AG09319 (cell line): ENCODE data around the gene TMEM244.
"Not testable (repeated sequence)": the region's sequence is repeated elsewhere in the genome, so short reads cannot be mapped to it uniquely, and the experiment has no call there.

Experiments used
- DNase-seq: peaks from one replicate; pipeline ENCODE4 v3.0.0-alpha.2; 2010; ENCODE audit warnings: low read depth; ENCODE audit errors: extremely low read depth
- CTCF ChIP-seq: IDR thresholded peaks from 2 replicates; pipeline ENCODE4 v1.5.1; 2011; ENCODE audit warnings: low read depth, mild to moderate bottlenecking, inconsistent platforms, low read length, moderate library complexity

TMEM244 gene

GRCh38 chr6:129842137-129842536 lies 19.0 kb downstream of the TMEM244 start:
- TF ChIP-seq CTCF = no peak
- no peak for DNase-seq

- not testable (repeated sequence) for DNase-seq
These were observed 21.6 kb downstream of the TMEM244 start for GRCh38 chr6:129839562-129839961.

GRCh38 chr6:129835691-129836090 lies 25.4 kb downstream of the TMEM244 start:
- no peak for DNase-seq
- no peak for TF ChIP-seq CTCF

GRCh38 chr6:129832299-129832698 lies 28.8 kb downstream of the TMEM244 start:
- TF ChIP-seq CTCF = no peak
- no peak for DNase-seq

GRCh38 chr6:129828229-129828628 lies 32.9 kb downstream of the TMEM244 start:
- DNase-seq = no peak
- no peak for TF ChIP-seq CTCF

- no peak for DNase-seq
- no peak for TF ChIP-seq CTCF
These were observed 42.9 kb downstream of the TMEM244 start for GRCh38 chr6:129818251-129818650.

GRCh38 chr6:129817821-129818220 lies 43.3 kb downstream of the TMEM244 start:
- no peak for DNase-seq

More at GRCh38 chr6:129817821-129818220, 43.3 kb downstream of the TMEM244 start:
- no peak for TF ChIP-seq CTCF
